ENCODE measurements around the gene IFNL2. TPM values are rescaled to one million over a fixed set of nuclear protein-coding genes. Genes with fewer than 3 reads are reported as not detected.

Gene IFNL2
- polyA plus RNA-seq, 1 donor from 2014 or later = not detected

DNA sequence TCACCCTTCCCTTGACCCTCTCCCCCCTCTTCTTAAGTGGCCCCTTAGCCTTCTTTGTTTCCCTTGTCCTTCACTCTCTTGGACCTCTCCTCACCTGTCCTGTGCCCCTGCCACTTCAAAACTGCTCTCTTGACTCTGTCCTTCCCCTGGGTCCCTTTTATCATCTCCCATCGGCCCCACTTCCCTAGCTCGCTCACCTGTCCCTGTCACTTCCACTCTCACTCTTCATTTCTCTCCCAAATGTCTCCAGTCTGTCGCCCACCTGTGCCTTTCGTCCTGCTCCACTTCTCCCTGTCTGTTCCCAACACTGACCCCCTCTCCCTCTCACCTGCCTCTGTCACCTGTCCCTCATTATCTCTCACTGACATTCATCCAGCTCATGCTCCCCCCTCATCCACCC is 28.7 kb downstream of the IFNL2 start:
- H2AFZ ChIP-seq (ENCODE audit: low read depth, low read length) = no peak overlapping the region
- H3K4me2 ChIP-seq (ENCODE audit: low read length) = no peak overlapping the region
- no peak overlapping the region for H3K4me3 ChIP-seq (ENCODE audit: low read length)
- no peak overlapping the region for H3K27ac ChIP-seq (ENCODE audit: low read length)
- H3K9ac ChIP-seq (ENCODE audit: low read length) = no peak overlapping the region
- no peaks in the 10 kb centered on the region for H3K9me3 ChIP-seq (ENCODE audit: low read length)
- H3K9me2 ChIP-seq (ENCODE audit: insufficient read depth, low read length) = no peaks in the 10 kb centered on the region
- no peaks in the 10 kb centered on the region for H3K36me3 ChIP-seq (ENCODE audit: insufficient read depth, low read length)
- H3K27me3 ChIP-seq (ENCODE audit: insufficient read depth, low read depth, low read length) = peaks cover 4% of the 10 kb centered on the region
- no peaks in the 10 kb centered on the region for H4K20me1 ChIP-seq (ENCODE audit: insufficient read depth)
- TF ChIP-seq, protein P1, sequence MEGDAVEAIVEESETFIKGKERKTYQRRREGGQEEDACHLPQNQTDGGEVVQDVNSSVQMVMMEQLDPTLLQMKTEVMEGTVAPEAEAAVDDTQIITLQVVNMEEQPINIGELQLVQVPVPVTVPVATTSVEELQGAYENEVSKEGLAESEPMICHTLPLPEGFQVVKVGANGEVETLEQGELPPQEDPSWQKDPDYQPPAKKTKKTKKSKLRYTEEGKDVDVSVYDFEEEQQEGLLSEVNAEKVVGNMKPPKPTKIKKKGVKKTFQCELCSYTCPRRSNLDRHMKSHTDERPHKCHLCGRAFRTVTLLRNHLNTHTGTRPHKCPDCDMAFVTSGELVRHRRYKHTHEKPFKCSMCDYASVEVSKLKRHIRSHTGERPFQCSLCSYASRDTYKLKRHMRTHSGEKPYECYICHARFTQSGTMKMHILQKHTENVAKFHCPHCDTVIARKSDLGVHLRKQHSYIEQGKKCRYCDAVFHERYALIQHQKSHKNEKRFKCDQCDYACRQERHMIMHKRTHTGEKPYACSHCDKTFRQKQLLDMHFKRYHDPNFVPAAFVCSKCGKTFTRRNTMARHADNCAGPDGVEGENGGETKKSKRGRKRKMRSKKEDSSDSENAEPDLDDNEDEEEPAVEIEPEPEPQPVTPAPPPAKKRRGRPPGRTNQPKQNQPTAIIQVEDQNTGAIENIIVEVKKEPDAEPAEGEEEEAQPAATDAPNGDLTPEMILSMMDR (IDR thresholded peaks at IDR 0.05; ENCODE audit: poor library complexity, severe bottlenecking) = no peak
- no peak for TF ChIP-seq RAD21 (conservative IDR thresholded peaks at IDR 0.05)
- no peak for TF ChIP-seq EZH2 (IDR thresholded peaks at IDR 0.05; ENCODE audit: borderline replicate concordance, insufficient read depth, low read length, poor library complexity, severe bottlenecking)
- TF ChIP-seq MXI1 (conservative IDR thresholded peaks at IDR 0.05; ENCODE audit: poor library complexity, severe bottlenecking) = no peak
- no peak for TF ChIP-seq EP300 (conservative IDR thresholded peaks at IDR 0.05; ENCODE audit: poor library complexity, severe bottlenecking)
- no peak for TF ChIP-seq POLR2AphosphoS5 (IDR thresholded peaks at IDR 0.05)
- TF ChIP-seq SMC3 (conservative IDR thresholded peaks at IDR 0.05; ENCODE audit: poor library complexity) = no peak
- TF ChIP-seq TAF1 (IDR thresholded peaks at IDR 0.05; ENCODE audit: low read depth) = no peak
- TF ChIP-seq, protein P2, sequence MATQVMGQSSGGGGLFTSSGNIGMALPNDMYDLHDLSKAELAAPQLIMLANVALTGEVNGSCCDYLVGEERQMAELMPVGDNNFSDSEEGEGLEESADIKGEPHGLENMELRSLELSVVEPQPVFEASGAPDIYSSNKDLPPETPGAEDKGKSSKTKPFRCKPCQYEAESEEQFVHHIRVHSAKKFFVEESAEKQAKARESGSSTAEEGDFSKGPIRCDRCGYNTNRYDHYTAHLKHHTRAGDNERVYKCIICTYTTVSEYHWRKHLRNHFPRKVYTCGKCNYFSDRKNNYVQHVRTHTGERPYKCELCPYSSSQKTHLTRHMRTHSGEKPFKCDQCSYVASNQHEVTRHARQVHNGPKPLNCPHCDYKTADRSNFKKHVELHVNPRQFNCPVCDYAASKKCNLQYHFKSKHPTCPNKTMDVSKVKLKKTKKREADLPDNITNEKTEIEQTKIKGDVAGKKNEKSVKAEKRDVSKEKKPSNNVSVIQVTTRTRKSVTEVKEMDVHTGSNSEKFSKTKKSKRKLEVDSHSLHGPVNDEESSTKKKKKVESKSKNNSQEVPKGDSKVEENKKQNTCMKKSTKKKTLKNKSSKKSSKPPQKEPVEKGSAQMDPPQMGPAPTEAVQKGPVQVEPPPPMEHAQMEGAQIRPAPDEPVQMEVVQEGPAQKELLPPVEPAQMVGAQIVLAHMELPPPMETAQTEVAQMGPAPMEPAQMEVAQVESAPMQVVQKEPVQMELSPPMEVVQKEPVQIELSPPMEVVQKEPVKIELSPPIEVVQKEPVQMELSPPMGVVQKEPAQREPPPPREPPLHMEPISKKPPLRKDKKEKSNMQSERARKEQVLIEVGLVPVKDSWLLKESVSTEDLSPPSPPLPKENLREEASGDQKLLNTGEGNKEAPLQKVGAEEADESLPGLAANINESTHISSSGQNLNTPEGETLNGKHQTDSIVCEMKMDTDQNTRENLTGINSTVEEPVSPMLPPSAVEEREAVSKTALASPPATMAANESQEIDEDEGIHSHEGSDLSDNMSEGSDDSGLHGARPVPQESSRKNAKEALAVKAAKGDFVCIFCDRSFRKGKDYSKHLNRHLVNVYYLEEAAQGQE (IDR thresholded peaks at IDR 0.05; ENCODE audit: borderline replicate concordance) = no peak
- H3K79me2 ChIP-seq (replicated peaks; ENCODE audit: insufficient read depth, low read length) = no peaks in the 10 kb centered on the region
- no peaks in the 10 kb centered on the region for H3F3A ChIP-seq (ENCODE audit: insufficient read depth, low read length, poor library complexity, severe bottlenecking)

DNA sequence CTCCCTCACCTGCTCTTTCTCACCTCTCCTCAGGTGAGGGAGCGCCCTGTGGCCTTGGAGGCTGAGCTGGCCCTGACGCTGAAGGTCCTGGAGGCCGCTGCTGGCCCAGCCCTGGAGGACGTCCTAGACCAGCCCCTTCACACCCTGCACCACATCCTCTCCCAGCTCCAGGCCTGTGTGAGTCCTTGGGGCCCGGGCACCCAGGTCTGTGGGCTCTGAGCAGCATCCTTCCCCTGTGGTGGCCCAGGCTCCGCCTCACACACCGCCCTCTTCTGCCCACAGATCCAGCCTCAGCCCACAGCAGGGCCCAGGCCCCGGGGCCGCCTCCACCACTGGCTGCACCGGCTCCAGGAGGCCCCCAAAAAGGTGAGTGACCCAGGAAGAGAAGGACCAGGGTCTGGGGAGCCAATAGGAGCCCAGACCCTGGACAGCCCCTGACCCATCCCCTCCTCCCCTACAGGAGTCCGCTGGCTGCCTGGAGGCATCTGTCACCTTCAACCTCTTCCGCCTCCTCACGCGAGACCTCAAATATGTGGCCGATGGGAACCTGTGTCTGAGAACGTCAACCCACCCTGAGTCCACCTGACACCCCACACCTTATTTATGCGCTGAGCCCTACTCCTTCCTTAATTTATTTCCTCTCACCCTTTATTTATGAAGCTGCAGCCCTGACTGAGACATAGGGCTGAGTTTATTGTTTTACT is 29.9 kb downstream of the IFNL2 start:
- no peaks in the 10 kb centered on the region for H3K79me2 ChIP-seq (replicated peaks; ENCODE audit: insufficient read depth, low read length)
- no peak for TF ChIP-seq EP300 (conservative IDR thresholded peaks at IDR 0.05; ENCODE audit: poor library complexity, severe bottlenecking)
- TF ChIP-seq SMC3 (conservative IDR thresholded peaks at IDR 0.05; ENCODE audit: poor library complexity) = no peak
- no peak for TF ChIP-seq RAD21 (conservative IDR thresholded peaks at IDR 0.05)
- no peak for TF ChIP-seq EZH2 (IDR thresholded peaks at IDR 0.05; ENCODE audit: borderline replicate concordance, insufficient read depth, low read length, poor library complexity, severe bottlenecking)
- TF ChIP-seq, protein P1 (IDR thresholded peaks at IDR 0.05; ENCODE audit: poor library complexity, severe bottlenecking) = no peak
- peaks cover 4% of the 10 kb centered on the region for H3K27me3 ChIP-seq (ENCODE audit: insufficient read depth, low read depth, low read length)
- no peak overlapping the region for H3K4me3 ChIP-seq (ENCODE audit: low read length)
- H3K27ac ChIP-seq (ENCODE audit: low read length) = no peak overlapping the region
- H3K36me3 ChIP-seq (ENCODE audit: insufficient read depth, low read length) = no peaks in the 10 kb centered on the region
- no peaks in the 10 kb centered on the region for H3K9me3 ChIP-seq (ENCODE audit: low read length)
- H3K9ac ChIP-seq (ENCODE audit: low read length) = no peak overlapping the region
- H4K20me1 ChIP-seq (ENCODE audit: insufficient read depth) = no peaks in the 10 kb centered on the region
- no peaks in the 10 kb centered on the region for H3K9me2 ChIP-seq (ENCODE audit: insufficient read depth, low read length)
- H3K4me2 ChIP-seq (ENCODE audit: low read length) = no peak overlapping the region
- no peaks in the 10 kb centered on the region for H3F3A ChIP-seq (ENCODE audit: insufficient read depth, low read length, poor library complexity, severe bottlenecking)
- H2AFZ ChIP-seq (ENCODE audit: low read depth, low read length) = no peak overlapping the region

Data from neural cell (in vitro differentiated cells).